K562 (cell line): ENCODE results near the gene DNAJC30. TPM values are rescaled to one million over a fixed set of nuclear protein-coding genes. Genes with fewer than 3 reads are reported as not detected.

Experiments
- ELF1 ChIP-seq: fragments of 200-800 bp; sonication (Bioruptor generic); IDR thresholded peaks from 2 replicates; pipeline ENCODE4 v1.6.1; 2016; ENCODE audit warnings: missing genetic modification characterization, missing compliant biosample characterization
- JUND ChIP-seq, 2 experiments: IDR thresholded peaks; 2 replicates in 1 of 2; 3 replicates in 1 of 2; pipeline ENCODE4 v1.6.1; 2011; ENCODE audit warnings: borderline replicate concordance in 2 of 2, low read depth in 2 of 2, low read length in 2 of 2, improper control_type of control experiment in 1 of 2, missing biosample characterization in 1 of 2, missing genetic modification characterization in 1 of 2, missing genetic modification reagents in 1 of 2
- MAZ ChIP-seq, 2 experiments: fragments of 450-650 bp in 1 of 2; sonication (generic) in 1 of 2; formaldehyde crosslinking; IDR thresholded peaks in 1 of 2; conservative IDR thresholded peaks in 1 of 2; 2 replicates each; pipeline versions ENCODE4 v1.4.0 to v1.5.0; 2020; ENCODE audit warnings: mild to moderate bottlenecking in 1 of 2, missing genetic modification reagents in 1 of 2
- MECOM ChIP-seq: fragments of 250-450 bp; sonication (Bioruptor Pico); IDR thresholded peaks from 2 replicates; pipeline ENCODE4 v1.8.0; 2022; ENCODE audit warnings: inconsistent platforms
- NONO ChIP-seq, 2 experiments: fragments of 200-400 bp in 1 of 2; fragments of 450-650 bp in 1 of 2; formaldehyde crosslinking in 1 of 2; IDR thresholded peaks; 2 replicates each; pipeline ENCODE4 v1.6.1; 2017; ENCODE audit warnings: low read depth in 2 of 2, mild to moderate bottlenecking in 2 of 2, moderate library complexity in 2 of 2, low read length in 1 of 2
- NR1H2 ChIP-seq: sonication (generic); formaldehyde crosslinking; IDR thresholded peaks from 2 replicates; pipeline ENCODE4 v1.4.0; 2020; ENCODE audit warnings: mild to moderate bottlenecking, missing genetic modification reagents
- PCBP1 ChIP-seq: fragments of 200-400 bp; formaldehyde crosslinking; IDR thresholded peaks from 2 replicates; pipeline ENCODE4 v1.6.1; 2018; ENCODE audit warnings: mild to moderate bottlenecking, low read depth, low read length; ENCODE audit not compliant: poor library complexity, severe bottlenecking
- PHF20 ChIP-seq: fragments of 450-650 bp; IDR thresholded peaks from 2 replicates; pipeline ENCODE4 v1.6.1; 2018; ENCODE audit not compliant: partially characterized antibody
- PHF21A ChIP-seq: fragments of 450-650 bp; IDR thresholded peaks from 2 replicates; pipeline ENCODE4 v1.6.1; 2017; ENCODE audit warnings: low read depth, borderline replicate concordance
- POLR2H ChIP-seq: IDR thresholded peaks from 2 replicates; pipeline ENCODE4 v1.6.1; 2016; ENCODE audit warnings: missing genetic modification characterization, low read depth, mild to moderate bottlenecking, control low read depth, missing compliant biosample characterization, moderate library complexity
- TARDBP ChIP-seq: fragments of 450-650 bp; IDR thresholded peaks from 2 replicates; pipeline ENCODE4 v1.6.1; 2016
- ZNF316 ChIP-seq: fragments of 450-650 bp; IDR thresholded peaks from 2 replicates; pipeline ENCODE4 v1.6.1; 2016
- polyA plus RNA-seq, 8 experiments: library from polyadenylated mRNA; depleted of rRNA in 4 of 8; stranded (reverse) in 5 of 8; unstranded in 3 of 8; fragments of >200 nt; fragmentation: Nextera tagmentation in 2 of 8; fragmentation: Illumina TruSeq in 1 of 8; extraction: Ambion mirVana in 2 of 8; extraction: Trizol in 1 of 8; gene quantifications; 2 replicates each; pipeline versions ENCODE4 v1.2.1 to v1.2.3, GENCODE V29; 2011 to 2014; ENCODE audit warnings: inconsistent platforms in 1 of 8, missing spikeins in 1 of 8
- total RNA-seq, 7 experiments: library from RNA; depleted of rRNA in 6 of 7; stranded (reverse); fragments of >200 nt in 6 of 7; fragmentation: Illumina TruSeq in 2 of 7; extraction: Trizol in 2 of 7; gene quantifications; 2 replicates each; pipeline versions ENCODE4 v1.2.1 to v1.2.3, GENCODE V29; 2011 to 2021; ENCODE audit warnings: low replicate concordance in 1 of 7
- TF ChIP-seq, protein P1 (sequence below): fragments of 250-450 bp; sonication (Bioruptor Pico); IDR thresholded peaks from 2 replicates; pipeline ENCODE4 v1.8.0; 2022; ENCODE audit warnings: inconsistent platforms
- TF ChIP-seq, protein P2 (sequence below): sonication (generic); formaldehyde crosslinking; IDR thresholded peaks from 2 replicates; pipeline ENCODE4 v1.8.0; 2022; ENCODE audit warnings: mild to moderate bottlenecking, missing genetic modification reagents, borderline replicate concordance
- TF ChIP-seq, protein P3 (sequence below): fragments of 450-650 bp; IDR thresholded peaks from 2 replicates; pipeline ENCODE4 v1.6.1; 2016; ENCODE audit warnings: mild to moderate bottlenecking
- TF ChIP-seq, protein P4 (sequence below): sonication (generic); formaldehyde crosslinking; IDR thresholded peaks from 2 replicates; pipeline ENCODE4 v1.8.0; 2023; ENCODE audit warnings: mild to moderate bottlenecking, missing genetic modification reagents

Gene DNAJC30
- total and polyA plus RNA-seq, 9 of the 15 experiments (the other 6 are each of a cell fraction or from before 2014, with no cell fraction given), result 1.1 to 11.3 (median 4.6) TPM

DNA sequence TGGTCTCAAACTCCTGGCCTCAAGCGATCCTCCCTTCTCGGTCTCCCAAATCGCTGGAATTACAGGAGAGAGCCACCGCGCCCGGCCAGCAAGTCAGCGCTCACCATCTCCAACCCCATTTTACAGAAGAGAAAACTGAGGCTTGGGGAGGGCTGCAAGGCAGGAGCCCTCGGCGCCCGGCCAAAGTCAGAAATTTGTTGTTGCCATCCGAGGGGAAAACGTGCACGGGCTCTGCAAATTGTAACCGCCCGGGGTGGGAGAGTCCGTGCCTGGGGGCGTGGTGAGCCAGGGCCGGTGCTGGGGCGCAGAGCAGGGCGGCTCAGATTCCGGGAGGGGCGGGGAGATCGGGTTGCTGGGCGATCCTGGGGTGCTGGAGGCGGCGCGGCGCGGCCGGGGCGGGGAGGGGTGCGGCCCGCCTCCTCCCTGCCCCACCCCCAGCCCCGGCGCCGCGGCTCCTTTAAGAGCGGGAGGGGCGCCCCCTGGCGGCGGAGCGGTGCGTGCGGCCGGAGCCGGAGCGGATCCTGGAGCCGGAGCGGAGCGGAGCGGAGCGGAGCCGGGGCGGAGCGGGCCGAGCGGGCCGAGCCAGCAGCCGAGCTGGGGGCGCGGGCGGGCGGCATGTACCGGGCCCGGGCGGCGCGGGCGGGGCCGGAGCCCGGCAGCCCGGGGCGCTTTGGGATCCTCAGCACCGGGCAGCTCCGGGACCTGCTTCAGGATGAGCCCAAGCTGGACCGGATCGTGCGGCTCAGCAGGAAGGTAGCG is 15.7 kb downstream of the DNAJC30 start, which contains the start of gene VPS37D (continued):
- TF ChIP-seq, protein P1, sequence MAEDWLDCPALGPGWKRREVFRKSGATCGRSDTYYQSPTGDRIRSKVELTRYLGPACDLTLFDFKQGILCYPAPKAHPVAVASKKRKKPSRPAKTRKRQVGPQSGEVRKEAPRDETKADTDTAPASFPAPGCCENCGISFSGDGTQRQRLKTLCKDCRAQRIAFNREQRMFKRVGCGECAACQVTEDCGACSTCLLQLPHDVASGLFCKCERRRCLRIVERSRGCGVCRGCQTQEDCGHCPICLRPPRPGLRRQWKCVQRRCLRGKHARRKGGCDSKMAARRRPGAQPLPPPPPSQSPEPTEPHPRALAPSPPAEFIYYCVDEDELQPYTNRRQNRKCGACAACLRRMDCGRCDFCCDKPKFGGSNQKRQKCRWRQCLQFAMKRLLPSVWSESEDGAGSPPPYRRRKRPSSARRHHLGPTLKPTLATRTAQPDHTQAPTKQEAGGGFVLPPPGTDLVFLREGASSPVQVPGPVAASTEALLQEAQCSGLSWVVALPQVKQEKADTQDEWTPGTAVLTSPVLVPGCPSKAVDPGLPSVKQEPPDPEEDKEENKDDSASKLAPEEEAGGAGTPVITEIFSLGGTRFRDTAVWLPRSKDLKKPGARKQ (CRISPR knock-in tag), result no peak
- peak; percentile 48; the same call in 1 of the 2 replicates for TF ChIP-seq ELF1 (tag)
- TF ChIP-seq TARDBP, result peak; percentile 49; the same call in 1 of the 2 replicates
- no peak for TF ChIP-seq POLR2H (tag)
- TF ChIP-seq NONO (IDR thresholded peaks at IDR 0.05; ENCODE audit: low read depth in 2 of 2, low read length in 1 of 2), result peak in 1 of 2 experiments; percentile 91; a peak in 2 of 4 replicates
- TF ChIP-seq NR1H2, result no peak
- TF ChIP-seq MAZ (CRISPR knock-in tag; conservative IDR thresholded peaks at IDR 0.05 in 1 of 2, IDR thresholded peaks at IDR 0.05 in 1 of 2), result peak; percentile 89 to 95; a peak in 3 of 4 replicates
- TF ChIP-seq, protein P2, sequence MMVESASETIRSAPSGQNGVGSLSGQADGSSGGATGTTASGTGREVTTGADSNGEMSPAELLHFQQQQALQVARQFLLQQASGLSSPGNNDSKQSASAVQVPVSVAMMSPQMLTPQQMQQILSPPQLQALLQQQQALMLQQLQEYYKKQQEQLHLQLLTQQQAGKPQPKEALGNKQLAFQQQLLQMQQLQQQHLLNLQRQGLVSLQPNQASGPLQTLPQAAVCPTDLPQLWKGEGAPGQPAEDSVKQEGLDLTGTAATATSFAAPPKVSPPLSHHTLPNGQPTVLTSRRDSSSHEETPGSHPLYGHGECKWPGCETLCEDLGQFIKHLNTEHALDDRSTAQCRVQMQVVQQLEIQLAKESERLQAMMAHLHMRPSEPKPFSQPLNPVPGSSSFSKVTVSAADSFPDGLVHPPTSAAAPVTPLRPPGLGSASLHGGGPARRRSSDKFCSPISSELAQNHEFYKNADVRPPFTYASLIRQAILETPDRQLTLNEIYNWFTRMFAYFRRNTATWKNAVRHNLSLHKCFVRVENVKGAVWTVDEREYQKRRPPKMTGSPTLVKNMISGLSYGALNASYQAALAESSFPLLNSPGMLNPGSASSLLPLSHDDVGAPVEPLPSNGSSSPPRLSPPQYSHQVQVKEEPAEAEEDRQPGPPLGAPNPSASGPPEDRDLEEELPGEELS (CRISPR knock-in tag), result 0 out of 2 replicates have a peak, but pooled peaks have one; percentile 59
- no peak for TF ChIP-seq ZNF316
- TF ChIP-seq, protein P3, sequence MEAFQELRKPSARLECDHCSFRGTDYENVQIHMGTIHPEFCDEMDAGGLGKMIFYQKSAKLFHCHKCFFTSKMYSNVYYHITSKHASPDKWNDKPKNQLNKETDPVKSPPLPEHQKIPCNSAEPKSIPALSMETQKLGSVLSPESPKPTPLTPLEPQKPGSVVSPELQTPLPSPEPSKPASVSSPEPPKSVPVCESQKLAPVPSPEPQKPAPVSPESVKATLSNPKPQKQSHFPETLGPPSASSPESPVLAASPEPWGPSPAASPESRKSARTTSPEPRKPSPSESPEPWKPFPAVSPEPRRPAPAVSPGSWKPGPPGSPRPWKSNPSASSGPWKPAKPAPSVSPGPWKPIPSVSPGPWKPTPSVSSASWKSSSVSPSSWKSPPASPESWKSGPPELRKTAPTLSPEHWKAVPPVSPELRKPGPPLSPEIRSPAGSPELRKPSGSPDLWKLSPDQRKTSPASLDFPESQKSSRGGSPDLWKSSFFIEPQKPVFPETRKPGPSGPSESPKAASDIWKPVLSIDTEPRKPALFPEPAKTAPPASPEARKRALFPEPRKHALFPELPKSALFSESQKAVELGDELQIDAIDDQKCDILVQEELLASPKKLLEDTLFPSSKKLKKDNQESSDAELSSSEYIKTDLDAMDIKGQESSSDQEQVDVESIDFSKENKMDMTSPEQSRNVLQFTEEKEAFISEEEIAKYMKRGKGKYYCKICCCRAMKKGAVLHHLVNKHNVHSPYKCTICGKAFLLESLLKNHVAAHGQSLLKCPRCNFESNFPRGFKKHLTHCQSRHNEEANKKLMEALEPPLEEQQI, result peak; percentile 46; the same call in 1 of the 2 replicates
- TF ChIP-seq PCBP1, result peak; percentile 44
- TF ChIP-seq, protein P4, sequence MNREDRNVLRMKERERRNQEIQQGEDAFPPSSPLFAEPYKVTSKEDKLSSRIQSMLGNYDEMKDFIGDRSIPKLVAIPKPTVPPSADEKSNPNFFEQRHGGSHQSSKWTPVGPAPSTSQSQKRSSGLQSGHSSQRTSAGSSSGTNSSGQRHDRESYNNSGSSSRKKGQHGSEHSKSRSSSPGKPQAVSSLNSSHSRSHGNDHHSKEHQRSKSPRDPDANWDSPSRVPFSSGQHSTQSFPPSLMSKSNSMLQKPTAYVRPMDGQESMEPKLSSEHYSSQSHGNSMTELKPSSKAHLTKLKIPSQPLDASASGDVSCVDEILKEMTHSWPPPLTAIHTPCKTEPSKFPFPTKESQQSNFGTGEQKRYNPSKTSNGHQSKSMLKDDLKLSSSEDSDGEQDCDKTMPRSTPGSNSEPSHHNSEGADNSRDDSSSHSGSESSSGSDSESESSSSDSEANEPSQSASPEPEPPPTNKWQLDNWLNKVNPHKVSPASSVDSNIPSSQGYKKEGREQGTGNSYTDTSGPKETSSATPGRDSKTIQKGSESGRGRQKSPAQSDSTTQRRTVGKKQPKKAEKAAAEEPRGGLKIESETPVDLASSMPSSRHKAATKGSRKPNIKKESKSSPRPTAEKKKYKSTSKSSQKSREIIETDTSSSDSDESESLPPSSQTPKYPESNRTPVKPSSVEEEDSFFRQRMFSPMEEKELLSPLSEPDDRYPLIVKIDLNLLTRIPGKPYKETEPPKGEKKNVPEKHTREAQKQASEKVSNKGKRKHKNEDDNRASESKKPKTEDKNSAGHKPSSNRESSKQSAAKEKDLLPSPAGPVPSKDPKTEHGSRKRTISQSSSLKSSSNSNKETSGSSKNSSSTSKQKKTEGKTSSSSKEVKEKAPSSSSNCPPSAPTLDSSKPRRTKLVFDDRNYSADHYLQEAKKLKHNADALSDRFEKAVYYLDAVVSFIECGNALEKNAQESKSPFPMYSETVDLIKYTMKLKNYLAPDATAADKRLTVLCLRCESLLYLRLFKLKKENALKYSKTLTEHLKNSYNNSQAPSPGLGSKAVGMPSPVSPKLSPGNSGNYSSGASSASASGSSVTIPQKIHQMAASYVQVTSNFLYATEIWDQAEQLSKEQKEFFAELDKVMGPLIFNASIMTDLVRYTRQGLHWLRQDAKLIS (CRISPR knock-in tag), result peak; percentile 82
- TF ChIP-seq PHF20, result peak; percentile 92
- 0 out of 2 replicates have a peak, but pooled peaks have one; percentile 30 for TF ChIP-seq JUND (IDR thresholded peaks at IDR 0.05; ENCODE audit: borderline replicate concordance, low read depth, low read length)
- no peak for TF ChIP-seq JUND (tag; IDR thresholded peaks at IDR 0.05; ENCODE audit: borderline replicate concordance, low read depth, low read length)
- TF ChIP-seq MECOM (CRISPR knock-in tag), result no peak
- TF ChIP-seq PHF21A, result peak; percentile 67; the same call in 1 of the 2 replicates
